PFSK-1 (cell line): ENCODE results near the gene RPH3AL.

Experiments used
- FOXP2 ChIP-seq: optimal IDR thresholded peaks from 2 replicates; pipeline ENCODE3; 2011; ENCODE audit warnings: borderline replicate concordance, control low read depth, inconsistent platforms; ENCODE audit not compliant: insufficient read depth; ENCODE audit errors: extremely low read length, extremely low read depth
- POLR2AphosphoS5 ChIP-seq: IDR thresholded peaks from 2 replicates; pipeline ENCODE4 v1.6.1; 2012; ENCODE audit warnings: low read depth, mild to moderate bottlenecking, control low read depth, low read length, moderate library complexity
- REST ChIP-seq, 2 experiments: IDR thresholded peaks; 2 replicates each; pipeline versions ENCODE4 v1.6.1 to v1.8.0; 2011 to 2012; ENCODE audit warnings: low read depth in 2 of 2, low read length in 2 of 2, control low read depth in 1 of 2, inconsistent platforms in 1 of 2, mild to moderate bottlenecking in 1 of 2, moderate library complexity in 1 of 2; ENCODE audit not compliant: insufficient read depth in 1 of 2
- SIN3A ChIP-seq: IDR thresholded peaks from 2 replicates; pipeline ENCODE4 v1.6.1; 2012; ENCODE audit warnings: mild to moderate bottlenecking, low read length, moderate library complexity, borderline replicate concordance; ENCODE audit not compliant: insufficient read depth
- TAF1 ChIP-seq: IDR thresholded peaks from 2 replicates; pipeline ENCODE4 v1.6.1; 2012; ENCODE audit warnings: low read length, control low read depth, borderline replicate concordance; ENCODE audit not compliant: insufficient read depth

DNA sequence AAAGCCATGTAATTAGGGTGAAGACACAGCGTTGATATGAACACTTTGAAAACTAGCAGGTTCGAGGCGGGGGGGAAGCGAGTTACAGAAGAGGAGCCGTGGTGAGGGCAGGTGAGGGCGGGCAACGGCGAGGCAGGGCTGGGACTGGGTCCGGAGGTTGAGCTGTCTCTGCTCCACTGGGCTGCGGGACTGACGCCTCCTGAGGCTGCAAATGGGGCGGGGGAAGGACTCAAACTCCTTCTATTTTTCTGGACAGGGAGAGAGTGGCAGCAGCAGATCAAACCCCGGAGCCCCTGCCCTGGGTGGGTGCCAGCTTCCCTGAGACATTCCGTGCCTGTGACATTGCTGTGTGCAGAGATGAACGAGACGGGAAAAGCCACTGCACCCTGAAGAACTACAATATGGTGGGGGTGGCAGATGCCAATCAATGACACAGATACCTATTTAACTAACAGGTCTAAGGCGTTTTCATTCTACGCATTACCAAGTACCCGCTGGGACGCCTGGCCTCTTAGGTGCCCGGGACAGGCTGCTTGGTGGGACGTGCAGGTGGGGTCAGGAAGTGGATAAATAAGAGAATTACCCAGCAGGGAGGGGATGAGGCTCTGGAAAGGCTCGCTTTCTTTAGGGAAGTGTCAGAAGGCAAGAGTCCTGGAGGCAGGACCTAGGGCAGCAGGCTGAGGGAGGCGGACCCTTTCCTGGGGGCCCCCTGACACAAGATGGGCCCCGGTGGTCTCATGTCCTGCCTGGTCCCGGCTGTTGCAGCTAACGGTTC is 30.4 kb downstream of the RPH3AL start:
- no peak for TF ChIP-seq POLR2AphosphoS5
- TF ChIP-seq SIN3A = no peak
- TF ChIP-seq REST (IDR thresholded peaks at IDR 0.05; ENCODE audit: insufficient read depth in 1 of 2, low read depth in 2 of 2, low read length in 2 of 2) = no peak
- TF ChIP-seq TAF1 = no peak
- no peak for TF ChIP-seq FOXP2
